GM23338 (cell line): ENCODE data around the gene IFI6. TPM values are rescaled to one million over a fixed set of nuclear protein-coding genes. Genes with fewer than 3 reads are reported as not detected.

Source experiments
- ATAC-seq: fragments of 200-7000 bp; cut with Tn5 transposase; 3 replicates; pipeline ENCODE4 v1.9.1; 2020
- DNase-seq: peaks from one replicate; pipeline ENCODE4 v3.0.0-alpha.2; 2015; ENCODE audit warnings: low spot score
- H2AFZ ChIP-seq: fragments of 200-600 bp; sonication (generic); 2 replicates; pipeline ENCODE4 v1.8.0; 2016; ENCODE audit warnings: antibody characterized with exemption, mild to moderate bottlenecking, moderate library complexity
- H3F3A ChIP-seq: fragments of 200-600 bp; sonication (generic); replicated peaks from 2 replicates; pipeline ENCODE4 v1.8.0; 2017; ENCODE audit warnings: antibody characterized with exemption, mixed run types, low read depth
- H3K27ac ChIP-seq: fragments of 200-600 bp; sonication (generic); 2 replicates; pipeline ENCODE4 v1.6.1; 2016; ENCODE audit warnings: low read depth
- H3K27me3 ChIP-seq: fragments of 200-600 bp; sonication (generic); 2 replicates; pipeline ENCODE4 v1.8.0; 2016; ENCODE audit warnings: mild to moderate bottlenecking, mixed run types, moderate library complexity; ENCODE audit not compliant: insufficient read depth
- H3K36me3 ChIP-seq: fragments of 200-600 bp; sonication (generic); 2 replicates; pipeline ENCODE4 v1.8.0; 2016; ENCODE audit warnings: mild to moderate bottlenecking; ENCODE audit not compliant: insufficient read depth
- H3K4me1 ChIP-seq: fragments of 200-600 bp; sonication (generic); 2 replicates; pipeline ENCODE4 v1.8.0; 2016; ENCODE audit warnings: mild to moderate bottlenecking, moderate library complexity; ENCODE audit not compliant: insufficient read depth
- H3K4me2 ChIP-seq: fragments of 200-600 bp; sonication (generic); 2 replicates; pipeline ENCODE4 v1.7.1; 2017; ENCODE audit warnings: mixed run types
- H3K4me3 ChIP-seq: fragments of 200-600 bp; sonication (generic); 2 replicates; pipeline ENCODE4 v1.6.1; 2016; ENCODE audit warnings: mixed run types
- H3K79me2 ChIP-seq: fragments of 200-600 bp; sonication (generic); replicated peaks from 2 replicates; pipeline ENCODE4 v1.8.0; 2017; ENCODE audit warnings: mild to moderate bottlenecking; ENCODE audit not compliant: insufficient read depth
- H3K9me2 ChIP-seq: fragments of 200-600 bp; sonication (generic); 2 replicates; pipeline ENCODE4 v1.8.0; 2017; ENCODE audit not compliant: insufficient read depth
- H4K20me1 ChIP-seq: fragments of 200-600 bp; sonication (generic); replicated peaks from 2 replicates; pipeline ENCODE4 v1.8.0; 2017; ENCODE audit warnings: mild to moderate bottlenecking; ENCODE audit not compliant: insufficient read depth
- H3K27ac Mint-ChIP-seq: 2 replicates; pipeline ENCODE4 v1.8.0; 2020; ENCODE audit warnings: inconsistent platforms, mild to moderate bottlenecking, moderate library complexity, mixed read lengths
- H3K27me3 Mint-ChIP-seq: 3 replicates; pipeline ENCODE4 v1.8.0; 2022; ENCODE audit warnings: low read depth, mild to moderate bottlenecking, moderate library complexity, mixed read lengths, inconsistent platforms; ENCODE audit not compliant: insufficient read depth, poor library complexity
- H3K36me3 Mint-ChIP-seq: 3 replicates; pipeline ENCODE4 v1.8.0; 2021; ENCODE audit warnings: low read depth, mild to moderate bottlenecking, inconsistent platforms, moderate library complexity, mixed read lengths
- H3K4me1 Mint-ChIP-seq: 3 replicates; pipeline ENCODE4 v1.8.0; 2020; ENCODE audit warnings: mild to moderate bottlenecking, inconsistent platforms, mixed read lengths
- H3K4me3 Mint-ChIP-seq: 3 replicates; pipeline ENCODE4 v1.8.0; 2021; ENCODE audit warnings: moderate library complexity, mild to moderate bottlenecking, inconsistent platforms, mixed read lengths
- H3K9me3 Mint-ChIP-seq: 3 replicates; pipeline ENCODE4 v1.8.0; 2020; ENCODE audit warnings: moderate library complexity, mild to moderate bottlenecking, inconsistent platforms, mixed read lengths
- CREB1 ChIP-seq: fragments of 250-450 bp; sonication (Bioruptor Pico); IDR thresholded peaks from 2 replicates; pipeline ENCODE4 v1.5.0; 2020; ENCODE audit warnings: low read depth, mild to moderate bottlenecking, moderate library complexity
- EZH2 ChIP-seq: fragments of 200-600 bp; sonication (generic); IDR thresholded peaks from one replicate; pipeline ENCODE4 v1.8.0; 2017; ENCODE audit warnings: antibody characterized with exemption, mild to moderate bottlenecking, low read depth; ENCODE audit not compliant: unreplicated experiment
- EZH2phosphoT487 ChIP-seq: fragments of 200-600 bp; sonication (generic); IDR thresholded peaks from one replicate; pipeline ENCODE4 v1.8.1; 2018; ENCODE audit warnings: antibody characterized with exemption; ENCODE audit not compliant: unreplicated experiment
- JUNB ChIP-seq: IDR thresholded peaks from one replicate; pipeline ENCODE4 v1.6.1; 2016; ENCODE audit warnings: antibody characterized with exemption; ENCODE audit not compliant: unreplicated experiment
- NANOG ChIP-seq: IDR thresholded peaks from 2 replicates; pipeline ENCODE4 v1.6.1; 2016; ENCODE audit warnings: antibody characterized with exemption, borderline replicate concordance
- POLR2AphosphoS5 ChIP-seq: IDR thresholded peaks from 2 replicates; pipeline ENCODE4 v1.6.1; 2016; ENCODE audit warnings: antibody characterized with exemption, low read depth
- STAT1 ChIP-seq: IDR thresholded peaks from one replicate; pipeline ENCODE4 v1.6.1; 2016; ENCODE audit warnings: antibody characterized with exemption; ENCODE audit not compliant: unreplicated experiment
- ZNF114 ChIP-seq: fragments of 250-450 bp; sonication (Bioruptor Pico); IDR thresholded peaks from 2 replicates; pipeline ENCODE4 v1.5.0; 2020; ENCODE audit warnings: mild to moderate bottlenecking, moderate library complexity
- ZNF331 ChIP-seq: fragments of 250-450 bp; sonication (Bioruptor Pico); IDR thresholded peaks from 2 replicates; pipeline ENCODE4 v1.5.0; 2020; ENCODE audit warnings: low read depth, mild to moderate bottlenecking, moderate library complexity
- polyA plus RNA-seq: library from polyadenylated mRNA; unstranded; fragments of >200 nt; fragmentation: Nextera tagmentation; extraction: Ambion mirVana; gene quantifications from 2 replicates; pipeline ENCODE4 v1.2.1, GENCODE V29; 2016
- total RNA-seq: library from RNA; depleted of rRNA; stranded (reverse); fragments of >200 nt; shearing (Covaris generic); gene quantifications from 2 replicates; pipeline ENCODE4 v1.2.3, GENCODE V29; 2014
- TF ChIP-seq, protein P1 (sequence below), 2 experiments: fragments of 200-600 bp in 1 of 2; sonication (generic) in 1 of 2; conservative IDR thresholded peaks; 2 replicates each; pipeline versions ENCODE4 v1.5.1 to v1.6.1; 2016 to 2017; ENCODE audit warnings: antibody characterized with exemption in 2 of 2, low read depth in 2 of 2, mild to moderate bottlenecking in 2 of 2, moderate library complexity in 1 of 2
- TF ChIP-seq, protein P2 (sequence below): fragments of 250-450 bp; sonication (Bioruptor Pico); IDR thresholded peaks from 2 replicates; pipeline ENCODE4 v1.5.0; 2020; ENCODE audit warnings: mild to moderate bottlenecking, moderate library complexity
- TF ChIP-seq, protein P3 (sequence below): IDR thresholded peaks from 2 replicates; pipeline ENCODE4 v1.6.1; 2016; ENCODE audit warnings: antibody characterized with exemption
- TF ChIP-seq, protein P4 (sequence below): IDR thresholded peaks from one replicate; pipeline ENCODE4 v1.6.1; 2018; ENCODE audit warnings: antibody characterized with exemption; ENCODE audit not compliant: unreplicated experiment

Gene IFI6
- total and polyA plus RNA-seq, 2 experiments from 2014 or later = 6.3 to 16.0 TPM

DNA sequence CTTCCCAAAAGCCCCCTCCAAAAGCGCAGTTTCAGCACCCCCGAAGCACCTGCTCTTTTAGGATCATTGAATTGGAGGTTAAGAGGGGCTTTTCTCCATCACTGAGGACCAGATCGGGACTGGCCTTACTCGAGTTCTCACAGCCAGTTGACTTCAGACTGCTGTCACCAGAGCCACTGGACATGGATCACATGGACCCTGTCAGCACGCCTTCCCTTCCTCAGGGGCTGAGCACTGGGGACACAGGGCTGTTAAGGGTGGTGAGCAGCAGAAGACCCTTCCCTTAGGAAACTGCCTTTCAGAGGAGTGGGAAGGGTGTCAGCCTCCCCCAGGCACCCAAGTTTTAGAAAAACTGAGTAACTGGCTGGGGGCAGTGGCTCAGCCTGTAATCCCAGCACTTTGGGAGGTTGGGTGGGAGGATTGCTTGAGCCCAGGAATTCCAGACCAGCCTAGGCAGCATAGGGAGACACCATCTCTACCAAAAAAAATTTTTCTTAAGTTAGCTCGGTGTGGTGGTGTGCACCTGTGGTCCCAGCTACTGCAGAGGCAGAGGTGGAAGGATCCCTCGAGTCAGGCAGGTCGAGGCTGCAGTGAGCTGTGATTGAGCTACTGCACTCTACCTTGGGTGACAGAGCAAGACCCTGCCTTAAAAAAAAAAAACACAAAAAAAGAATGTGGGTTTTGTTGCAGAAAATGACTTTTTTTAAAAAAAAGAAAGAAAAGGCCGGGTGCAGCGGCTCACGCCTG, 36.4 kb downstream of the IFI6 start:
- no peak overlapping the region for H3K27ac ChIP-seq
- H2AFZ ChIP-seq = no peak overlapping the region
- ATAC-seq (no peak), DNase-seq (no peak)
- H3K27ac Mint-ChIP-seq = no peak overlapping the region
- peaks cover 15% of the 10 kb centered on the region for H3K4me1 Mint-ChIP-seq
- no peaks in the 10 kb centered on the region for H3K9me3 Mint-ChIP-seq
- TF ChIP-seq, protein P1, sequence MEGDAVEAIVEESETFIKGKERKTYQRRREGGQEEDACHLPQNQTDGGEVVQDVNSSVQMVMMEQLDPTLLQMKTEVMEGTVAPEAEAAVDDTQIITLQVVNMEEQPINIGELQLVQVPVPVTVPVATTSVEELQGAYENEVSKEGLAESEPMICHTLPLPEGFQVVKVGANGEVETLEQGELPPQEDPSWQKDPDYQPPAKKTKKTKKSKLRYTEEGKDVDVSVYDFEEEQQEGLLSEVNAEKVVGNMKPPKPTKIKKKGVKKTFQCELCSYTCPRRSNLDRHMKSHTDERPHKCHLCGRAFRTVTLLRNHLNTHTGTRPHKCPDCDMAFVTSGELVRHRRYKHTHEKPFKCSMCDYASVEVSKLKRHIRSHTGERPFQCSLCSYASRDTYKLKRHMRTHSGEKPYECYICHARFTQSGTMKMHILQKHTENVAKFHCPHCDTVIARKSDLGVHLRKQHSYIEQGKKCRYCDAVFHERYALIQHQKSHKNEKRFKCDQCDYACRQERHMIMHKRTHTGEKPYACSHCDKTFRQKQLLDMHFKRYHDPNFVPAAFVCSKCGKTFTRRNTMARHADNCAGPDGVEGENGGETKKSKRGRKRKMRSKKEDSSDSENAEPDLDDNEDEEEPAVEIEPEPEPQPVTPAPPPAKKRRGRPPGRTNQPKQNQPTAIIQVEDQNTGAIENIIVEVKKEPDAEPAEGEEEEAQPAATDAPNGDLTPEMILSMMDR (conservative IDR thresholded peaks at IDR 0.05; ENCODE audit: low read depth in 2 of 2) = no peak
- no peak for TF ChIP-seq EZH2phosphoT487
- TF ChIP-seq, protein P2, sequence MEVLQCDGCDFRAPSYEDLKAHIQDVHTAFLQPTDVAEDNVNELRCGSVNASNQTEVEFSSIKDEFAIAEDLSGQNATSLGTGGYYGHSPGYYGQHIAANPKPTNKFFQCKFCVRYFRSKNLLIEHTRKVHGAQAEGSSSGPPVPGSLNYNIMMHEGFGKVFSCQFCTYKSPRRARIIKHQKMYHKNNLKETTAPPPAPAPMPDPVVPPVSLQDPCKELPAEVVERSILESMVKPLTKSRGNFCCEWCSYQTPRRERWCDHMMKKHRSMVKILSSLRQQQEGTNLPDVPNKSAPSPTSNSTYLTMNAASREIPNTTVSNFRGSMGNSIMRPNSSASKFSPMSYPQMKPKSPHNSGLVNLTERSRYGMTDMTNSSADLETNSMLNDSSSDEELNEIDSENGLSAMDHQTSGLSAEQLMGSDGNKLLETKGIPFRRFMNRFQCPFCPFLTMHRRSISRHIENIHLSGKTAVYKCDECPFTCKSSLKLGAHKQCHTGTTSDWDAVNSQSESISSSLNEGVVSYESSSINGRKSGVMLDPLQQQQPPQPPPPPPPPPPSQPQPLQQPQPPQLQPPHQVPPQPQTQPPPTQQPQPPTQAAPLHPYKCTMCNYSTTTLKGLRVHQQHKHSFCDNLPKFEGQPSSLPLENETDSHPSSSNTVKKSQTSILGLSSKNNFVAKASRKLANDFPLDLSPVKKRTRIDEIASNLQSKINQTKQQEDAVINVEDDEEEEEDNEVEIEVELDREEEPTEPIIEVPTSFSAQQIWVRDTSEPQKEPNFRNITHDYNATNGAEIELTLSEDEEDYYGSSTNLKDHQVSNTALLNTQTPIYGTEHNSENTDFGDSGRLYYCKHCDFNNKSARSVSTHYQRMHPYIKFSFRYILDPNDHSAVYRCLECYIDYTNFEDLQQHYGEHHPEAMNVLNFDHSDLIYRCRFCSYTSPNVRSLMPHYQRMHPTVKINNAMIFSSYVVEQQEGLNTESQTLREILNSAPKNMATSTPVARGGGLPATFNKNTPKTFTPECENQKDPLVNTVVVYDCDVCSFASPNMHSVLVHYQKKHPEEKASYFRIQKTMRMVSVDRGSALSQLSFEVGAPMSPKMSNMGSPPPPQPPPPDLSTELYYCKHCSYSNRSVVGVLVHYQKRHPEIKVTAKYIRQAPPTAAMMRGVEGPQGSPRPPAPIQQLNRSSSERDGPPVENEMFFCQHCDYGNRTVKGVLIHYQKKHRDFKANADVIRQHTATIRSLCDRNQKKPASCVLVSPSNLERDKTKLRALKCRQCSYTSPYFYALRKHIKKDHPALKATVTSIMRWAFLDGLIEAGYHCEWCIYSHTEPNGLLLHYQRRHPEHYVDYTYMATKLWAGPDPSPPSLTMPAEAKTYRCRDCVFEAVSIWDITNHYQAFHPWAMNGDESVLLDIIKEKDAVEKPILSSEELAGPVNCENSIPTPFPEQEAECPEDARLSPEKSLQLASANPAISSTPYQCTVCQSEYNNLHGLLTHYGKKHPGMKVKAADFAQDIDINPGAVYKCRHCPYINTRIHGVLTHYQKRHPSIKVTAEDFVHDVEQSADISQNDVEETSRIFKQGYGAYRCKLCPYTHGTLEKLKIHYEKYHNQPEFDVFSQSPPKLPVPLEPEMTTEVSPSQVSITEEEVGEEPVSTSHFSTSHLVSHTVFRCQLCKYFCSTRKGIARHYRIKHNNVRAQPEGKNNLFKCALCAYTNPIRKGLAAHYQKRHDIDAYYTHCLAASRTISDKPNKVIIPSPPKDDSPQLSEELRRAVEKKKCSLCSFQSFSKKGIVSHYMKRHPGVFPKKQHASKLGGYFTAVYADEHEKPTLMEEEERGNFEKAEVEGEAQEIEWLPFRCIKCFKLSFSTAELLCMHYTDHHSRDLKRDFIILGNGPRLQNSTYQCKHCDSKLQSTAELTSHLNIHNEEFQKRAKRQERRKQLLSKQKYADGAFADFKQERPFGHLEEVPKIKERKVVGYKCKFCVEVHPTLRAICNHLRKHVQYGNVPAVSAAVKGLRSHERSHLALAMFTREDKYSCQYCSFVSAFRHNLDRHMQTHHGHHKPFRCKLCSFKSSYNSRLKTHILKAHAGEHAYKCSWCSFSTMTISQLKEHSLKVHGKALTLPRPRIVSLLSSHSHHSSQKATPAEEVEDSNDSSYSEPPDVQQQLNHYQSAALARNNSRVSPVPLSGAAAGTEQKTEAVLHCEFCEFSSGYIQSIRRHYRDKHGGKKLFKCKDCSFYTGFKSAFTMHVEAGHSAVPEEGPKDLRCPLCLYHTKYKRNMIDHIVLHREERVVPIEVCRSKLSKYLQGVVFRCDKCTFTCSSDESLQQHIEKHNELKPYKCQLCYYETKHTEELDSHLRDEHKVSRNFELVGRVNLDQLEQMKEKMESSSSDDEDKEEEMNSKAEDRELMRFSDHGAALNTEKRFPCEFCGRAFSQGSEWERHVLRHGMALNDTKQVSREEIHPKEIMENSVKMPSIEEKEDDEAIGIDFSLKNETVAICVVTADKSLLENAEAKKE (CRISPR knock-in tag) = no peak
- TF ChIP-seq NANOG = no peak
- no peak for TF ChIP-seq EZH2
- TF ChIP-seq STAT1 = no peak
- TF ChIP-seq, protein P3, sequence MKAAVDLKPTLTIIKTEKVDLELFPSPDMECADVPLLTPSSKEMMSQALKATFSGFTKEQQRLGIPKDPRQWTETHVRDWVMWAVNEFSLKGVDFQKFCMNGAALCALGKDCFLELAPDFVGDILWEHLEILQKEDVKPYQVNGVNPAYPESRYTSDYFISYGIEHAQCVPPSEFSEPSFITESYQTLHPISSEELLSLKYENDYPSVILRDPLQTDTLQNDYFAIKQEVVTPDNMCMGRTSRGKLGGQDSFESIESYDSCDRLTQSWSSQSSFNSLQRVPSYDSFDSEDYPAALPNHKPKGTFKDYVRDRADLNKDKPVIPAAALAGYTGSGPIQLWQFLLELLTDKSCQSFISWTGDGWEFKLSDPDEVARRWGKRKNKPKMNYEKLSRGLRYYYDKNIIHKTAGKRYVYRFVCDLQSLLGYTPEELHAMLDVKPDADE = no peak
- TF ChIP-seq CREB1 (CRISPR knock-in tag) = no peak
- TF ChIP-seq, protein P4, sequence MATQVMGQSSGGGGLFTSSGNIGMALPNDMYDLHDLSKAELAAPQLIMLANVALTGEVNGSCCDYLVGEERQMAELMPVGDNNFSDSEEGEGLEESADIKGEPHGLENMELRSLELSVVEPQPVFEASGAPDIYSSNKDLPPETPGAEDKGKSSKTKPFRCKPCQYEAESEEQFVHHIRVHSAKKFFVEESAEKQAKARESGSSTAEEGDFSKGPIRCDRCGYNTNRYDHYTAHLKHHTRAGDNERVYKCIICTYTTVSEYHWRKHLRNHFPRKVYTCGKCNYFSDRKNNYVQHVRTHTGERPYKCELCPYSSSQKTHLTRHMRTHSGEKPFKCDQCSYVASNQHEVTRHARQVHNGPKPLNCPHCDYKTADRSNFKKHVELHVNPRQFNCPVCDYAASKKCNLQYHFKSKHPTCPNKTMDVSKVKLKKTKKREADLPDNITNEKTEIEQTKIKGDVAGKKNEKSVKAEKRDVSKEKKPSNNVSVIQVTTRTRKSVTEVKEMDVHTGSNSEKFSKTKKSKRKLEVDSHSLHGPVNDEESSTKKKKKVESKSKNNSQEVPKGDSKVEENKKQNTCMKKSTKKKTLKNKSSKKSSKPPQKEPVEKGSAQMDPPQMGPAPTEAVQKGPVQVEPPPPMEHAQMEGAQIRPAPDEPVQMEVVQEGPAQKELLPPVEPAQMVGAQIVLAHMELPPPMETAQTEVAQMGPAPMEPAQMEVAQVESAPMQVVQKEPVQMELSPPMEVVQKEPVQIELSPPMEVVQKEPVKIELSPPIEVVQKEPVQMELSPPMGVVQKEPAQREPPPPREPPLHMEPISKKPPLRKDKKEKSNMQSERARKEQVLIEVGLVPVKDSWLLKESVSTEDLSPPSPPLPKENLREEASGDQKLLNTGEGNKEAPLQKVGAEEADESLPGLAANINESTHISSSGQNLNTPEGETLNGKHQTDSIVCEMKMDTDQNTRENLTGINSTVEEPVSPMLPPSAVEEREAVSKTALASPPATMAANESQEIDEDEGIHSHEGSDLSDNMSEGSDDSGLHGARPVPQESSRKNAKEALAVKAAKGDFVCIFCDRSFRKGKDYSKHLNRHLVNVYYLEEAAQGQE = no peak
- TF ChIP-seq ZNF114 (CRISPR knock-in tag) = no peak
- TF ChIP-seq ZNF331 = no peak
- TF ChIP-seq POLR2AphosphoS5 = no peak
- TF ChIP-seq JUNB = no peak
- H3K27me3 ChIP-seq = peaks cover 43% of the 10 kb centered on the region
- H3F3A ChIP-seq = peaks cover 5% of the 10 kb centered on the region
- H3K4me3 Mint-ChIP-seq = peak overlapping the region; percentile 48; the same call in 2 of the 3 replicates
- no peaks in the 10 kb centered on the region for H3K79me2 ChIP-seq
- no peaks in the 10 kb centered on the region for H3K9me2 ChIP-seq
- peaks cover 41% of the 10 kb centered on the region for H3K27me3 Mint-ChIP-seq
- peak overlapping the region; percentile 84; the same call in 1 of the 2 replicates for H3K4me2 ChIP-seq
- H3K4me1 ChIP-seq = peaks cover 4% of the 10 kb centered on the region; the same call in 1 of the 2 replicates
- no peaks in the 10 kb centered on the region for H3K36me3 Mint-ChIP-seq
- no peaks in the 10 kb centered on the region for H4K20me1 ChIP-seq
- H3K4me3 ChIP-seq = peak overlapping the region; percentile 70
- no peaks in the 10 kb centered on the region for H3K36me3 ChIP-seq
